Inflammatory macrophage (primary cell): ENCODE results near the gene MYH13.
"Not testable (repeated sequence)": the region's sequence is repeated elsewhere in the genome, so short reads cannot be mapped to it uniquely, and the experiment has no call there.

Source experiments
- DNase-seq, 2 donors: peaks; one replicate each; pipeline ENCODE4 v3.0.0-alpha.2; 2020 to 2022

Gene MYH13

DNA sequence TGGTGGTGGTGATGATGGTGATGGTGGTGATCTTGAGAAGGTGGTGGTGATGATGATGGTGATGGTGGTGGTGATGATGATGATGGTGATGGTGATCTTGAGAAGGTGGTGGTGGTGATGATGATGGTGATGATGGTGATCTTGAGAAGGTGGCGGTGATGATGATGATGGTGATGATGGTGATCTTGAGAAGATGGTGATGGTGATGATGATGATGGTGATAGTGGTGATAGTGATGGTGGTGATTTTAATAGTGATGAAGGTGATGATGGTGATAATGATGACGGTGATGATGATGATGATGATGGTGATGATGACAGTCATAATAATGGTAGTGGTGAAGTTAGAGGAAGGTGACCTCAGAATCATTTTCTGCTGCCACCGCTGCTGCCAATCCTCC, 75.1 kb downstream of the MYH13 start:
- no peak for DNase-seq

GRCh38 chr17:10295728-10296343, 77.0 kb downstream of the MYH13 start:
- DNase-seq: peak; percentile 62 to 73

DNA sequence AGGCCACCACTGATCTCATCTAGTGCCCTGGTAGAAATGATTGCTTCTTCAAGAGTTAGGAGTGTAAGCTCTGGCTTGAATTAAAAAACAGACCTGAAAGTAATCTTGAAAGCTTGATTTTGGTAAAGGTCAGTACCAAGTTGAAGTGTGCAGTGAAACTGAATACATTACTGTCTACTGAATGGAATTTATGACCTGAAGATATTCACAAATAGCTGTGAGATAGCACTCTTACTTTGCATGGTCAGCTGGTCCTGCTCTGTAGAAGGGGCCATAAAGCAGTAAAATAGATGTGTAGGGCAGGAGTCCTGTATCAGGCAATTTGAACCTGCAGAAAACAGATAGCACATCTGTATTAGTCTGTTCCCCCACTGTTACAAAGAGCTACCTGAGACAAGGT, 78.6 kb downstream of the MYH13 start:
- no peak for DNase-seq

GRCh38 chr17:10292057-10292937, 80.5 kb downstream of the MYH13 start:
- peak; percentile 43 to 59 for DNase-seq

- not testable (repeated sequence) for DNase-seq
These were observed 81.2 kb downstream of the MYH13 start for GRCh38 chr17:10291576-10291975.

DNA sequence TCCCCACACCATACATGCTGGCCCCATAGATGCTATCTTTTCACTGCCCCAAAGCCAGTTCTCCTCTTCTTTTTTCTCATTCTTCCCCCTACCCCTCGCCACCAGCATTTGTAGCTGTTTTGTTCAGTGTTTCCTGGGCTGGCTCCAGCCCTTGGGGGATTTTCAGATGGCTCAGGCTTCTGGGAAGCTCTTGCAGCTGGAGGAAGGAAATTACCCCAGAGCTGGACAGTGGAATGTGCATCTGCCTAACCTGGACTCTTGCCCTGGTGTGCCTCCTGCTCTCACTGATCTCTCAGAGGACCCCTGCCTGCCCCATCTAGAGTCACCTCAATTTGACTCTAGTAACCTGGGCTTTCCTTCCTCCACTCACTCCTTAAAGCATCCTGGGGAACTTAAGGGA, 82.8 kb downstream of the MYH13 start:
- DNase-seq: no peak

- no peak for DNase-seq
These were observed 86.5 kb downstream of the MYH13 start for GRCh38 chr17:10286324-10286723.

GRCh38 chr17:10285896-10286295, 86.9 kb downstream of the MYH13 start:
- no peak for DNase-seq

DNA sequence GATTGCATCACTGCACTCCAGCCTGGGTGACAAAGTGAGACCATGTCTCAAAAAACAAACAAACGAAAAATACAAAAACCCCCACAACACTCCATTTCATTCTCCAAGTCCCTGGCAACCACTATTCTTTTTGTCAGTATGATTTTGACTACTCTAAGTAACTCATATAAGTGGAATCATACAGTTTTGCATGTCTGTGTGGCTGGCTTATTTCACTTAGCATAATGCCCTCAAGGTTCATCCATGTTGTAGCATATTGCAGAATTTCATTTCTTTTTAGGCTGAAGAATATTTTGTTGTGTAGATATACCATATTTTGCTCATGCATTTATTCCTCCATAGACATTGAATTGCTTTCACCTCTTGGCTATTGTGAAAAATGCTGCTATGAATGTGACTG, 92.7 kb downstream of the MYH13 start:
- DNase-seq: no peak

GRCh38 chr17:10278218-10278617, 94.6 kb downstream of the MYH13 start:
- no peak for DNase-seq

GRCh38 chr17:10276436-10276835, 96.4 kb downstream of the MYH13 start:
- DNase-seq: no peak

- no peak for DNase-seq
These were observed 97.4 kb downstream of the MYH13 start for GRCh38 chr17:10275418-10275817.

DNA sequence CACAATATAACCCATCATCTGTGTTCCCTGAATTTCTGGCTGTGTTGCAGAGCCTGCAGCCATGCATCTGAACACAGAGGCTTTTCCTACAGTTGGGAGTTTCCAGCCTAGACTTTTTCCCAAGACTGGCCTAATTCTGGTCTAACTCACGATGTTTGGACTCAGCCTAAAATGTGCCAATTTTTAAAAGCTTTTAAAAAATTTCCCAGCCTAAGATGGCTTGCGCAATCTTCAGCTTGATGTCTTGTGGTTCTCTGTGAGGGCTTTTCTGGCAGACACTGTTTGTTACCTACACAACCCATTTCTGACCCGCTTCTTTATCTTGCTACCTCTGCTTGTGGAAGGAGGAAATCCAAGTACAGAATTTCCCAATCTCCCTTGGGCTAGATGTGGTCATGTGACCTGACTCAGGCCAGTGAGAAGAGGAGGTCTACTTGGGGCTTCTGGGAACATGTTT, 101.7 kb downstream of the MYH13 start:
- peak; percentile 19 to 37 for DNase-seq

DNA sequence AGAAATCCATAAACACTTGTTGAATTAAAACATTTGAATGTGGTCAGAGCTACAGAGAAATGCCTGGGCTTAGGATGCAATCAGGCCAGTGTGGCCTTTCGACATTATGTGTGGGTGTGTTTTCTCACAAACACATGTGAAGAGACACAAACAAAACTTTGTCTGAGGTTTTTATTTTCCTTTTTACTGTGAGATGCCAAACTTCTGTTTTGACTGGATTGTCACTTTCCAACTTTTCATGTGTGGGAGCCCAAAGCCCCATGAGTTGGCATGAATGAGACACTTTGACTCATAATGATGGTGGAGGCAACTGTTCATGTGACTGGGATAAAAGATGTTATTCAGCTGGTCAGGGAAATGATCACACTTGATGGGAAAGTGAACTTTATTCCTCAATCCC, 102.5 kb downstream of the MYH13 start:
- DNase-seq: peak; percentile 69 to 72

DNA sequence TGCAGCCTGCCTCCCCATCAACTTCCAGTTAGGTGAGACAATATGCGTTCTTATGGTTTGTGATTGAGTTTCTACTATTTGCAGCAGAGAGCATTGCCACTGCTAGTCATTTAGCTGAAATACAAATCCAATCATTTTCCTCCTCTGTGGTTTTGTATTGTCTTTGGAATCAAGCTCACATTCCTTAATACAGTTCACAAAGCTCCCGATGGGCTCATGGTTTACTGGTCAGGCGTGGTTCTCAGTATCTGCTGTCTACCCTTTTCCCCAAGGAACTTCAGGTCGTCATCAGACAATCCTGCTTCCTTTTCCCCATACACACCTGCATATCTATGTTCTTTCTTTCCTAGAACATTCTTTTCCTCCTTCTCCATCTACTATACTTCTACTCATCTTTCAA, 104.8 kb downstream of the MYH13 start:
- no peak for DNase-seq

GRCh38 chr17:10266296-10266876, 106.4 kb downstream of the MYH13 start:
- DNase-seq: no peak

- no peak for DNase-seq
These were observed 107.6 kb downstream of the MYH13 start for GRCh38 chr17:10265100-10265810.

- DNase-seq: no peak
These were observed 108.8 kb downstream of the MYH13 start for GRCh38 chr17:10264051-10264450.

GRCh38 chr17:10262451-10262850, 110.4 kb downstream of the MYH13 start:
- DNase-seq: no peak

DNA sequence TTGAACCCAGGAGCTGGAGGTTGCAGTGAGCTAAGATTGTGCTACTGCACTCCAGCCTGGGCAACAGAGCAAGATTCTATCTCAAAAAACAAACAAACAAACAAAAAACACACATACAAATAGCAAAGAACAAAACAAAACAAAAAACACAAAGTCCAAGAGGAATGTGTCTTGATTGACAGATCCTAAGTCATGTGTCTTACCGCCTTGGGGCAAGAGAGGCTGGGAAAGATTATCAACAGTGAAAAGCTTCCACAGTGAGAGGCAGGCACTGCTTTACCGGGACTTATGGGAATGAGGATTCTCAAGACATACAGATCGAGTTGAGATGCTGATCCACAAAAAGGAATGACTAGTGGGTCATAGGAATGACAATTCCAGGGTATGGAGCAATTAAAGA, 111.7 kb downstream of the MYH13 start:
- no peak for DNase-seq

DNA sequence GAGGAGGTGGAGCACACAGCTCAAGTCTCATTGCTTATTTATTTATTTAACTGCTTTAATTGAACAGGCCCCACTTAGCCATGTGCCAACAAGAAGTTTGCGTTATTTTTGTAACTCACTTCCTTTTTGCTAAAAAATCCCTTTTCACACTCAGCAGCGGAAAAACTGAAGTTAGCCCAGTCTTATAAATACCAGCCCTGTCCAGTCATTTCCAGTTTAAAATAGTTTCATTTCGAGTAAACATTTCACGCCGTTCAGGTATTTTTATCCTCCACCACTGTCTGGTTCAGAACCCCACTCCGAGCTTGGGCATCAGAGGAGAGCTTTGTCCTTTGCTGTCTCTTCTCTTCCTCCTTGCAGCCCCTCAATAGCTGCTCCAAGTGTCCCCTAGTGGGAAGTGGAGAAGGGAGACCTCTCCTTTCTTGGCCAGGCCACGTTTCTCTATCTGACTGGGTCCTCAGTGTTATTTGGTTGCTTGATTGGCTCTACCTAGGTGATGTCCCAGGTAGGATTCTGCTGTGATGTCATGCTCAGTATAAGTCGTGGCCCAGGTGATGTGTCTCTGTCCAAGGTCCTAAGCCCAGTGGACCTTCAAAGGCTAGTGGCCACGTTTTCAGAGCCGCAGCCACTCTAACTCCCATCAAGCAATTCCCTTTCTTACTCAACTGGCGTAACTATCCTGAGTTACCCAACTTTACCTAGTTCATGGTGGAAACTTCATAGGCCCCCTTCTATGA, 121.4 kb downstream of the MYH13 start:
- peak; percentile 34 to 36 for DNase-seq
